OCI-LY3 (cell line): ENCODE data around the gene CA11.
A peak's percentile ranks its signal among the peaks of the same experiment; 100 is the strongest.

Experiments used
- H2AFZ ChIP-seq: fragments of 200-600, 300-600 bp; shearing (Covaris generic); 2 replicates; pipeline ENCODE4 v1.6.0; 2014; ENCODE audit warnings: antibody characterized with exemption, low read depth, low read length
- H3K27ac ChIP-seq: fragments of 200-600, 300-600 bp; sonication (generic); 2 replicates; pipeline ENCODE4 v1.5.1; 2014; ENCODE audit warnings: mild to moderate bottlenecking, low read length, moderate library complexity, mixed read lengths
- H3K27me3 ChIP-seq: fragments of 200-600, 300-600 bp; sonication (generic); 2 replicates; pipeline ENCODE4 v1.6.1; 2014; ENCODE audit warnings: low read depth, low read length, mixed read lengths
- H3K36me3 ChIP-seq: fragments of 200-600, 300-600 bp; sonication (generic); replicated peaks from 2 replicates; pipeline ENCODE3; 2014; ENCODE audit warnings: low read depth, low read length, mixed read lengths
- H3K4me1 ChIP-seq: fragments of 300-600, 200-600 bp; sonication (generic); 2 replicates; pipeline ENCODE4 v1.6.1; 2014; ENCODE audit warnings: low read length, mixed read lengths
- H3K4me2 ChIP-seq: fragments of 200-600, 300-600 bp; sonication (generic); 2 replicates; pipeline ENCODE4 v1.6.1; 2014; ENCODE audit warnings: low read length, mixed read lengths
- H3K4me3 ChIP-seq: fragments of 300-600, 200-600 bp; sonication (generic); 2 replicates; pipeline ENCODE4 v1.5.1; 2014; ENCODE audit warnings: antibody characterized with exemption, mild to moderate bottlenecking, low read length, moderate library complexity
- H3K79me2 ChIP-seq: fragments of 300-600, 200-600 bp; shearing (Covaris generic); 2 replicates; pipeline ENCODE4 v1.6.1; 2014; ENCODE audit warnings: mild to moderate bottlenecking, low read length, mixed read lengths
- H3K9ac ChIP-seq: fragments of 300-600, 200-600 bp; shearing (Covaris generic); 2 replicates; pipeline ENCODE4 v1.6.0; 2014; ENCODE audit warnings: mild to moderate bottlenecking, low read length, moderate library complexity
- H3K9me3 ChIP-seq: fragments of 200-600, 300-600 bp; shearing (Covaris generic); 2 replicates; pipeline ENCODE4 v1.6.1; 2014; ENCODE audit warnings: low read length, mixed read lengths; ENCODE audit not compliant: insufficient read depth
- H4K20me1 ChIP-seq: fragments of 200-600, 300-600 bp; sonication (generic); 2 replicates; pipeline ENCODE4 v1.6.1; 2016; ENCODE audit warnings: low read length, mixed read lengths; ENCODE audit not compliant: insufficient read depth
- EZH2phosphoT487 ChIP-seq: fragments of 200-600 bp; shearing (Covaris generic); IDR thresholded peaks from 2 replicates; pipeline ENCODE4 v1.6.1; 2018; ENCODE audit warnings: antibody characterized with exemption, mixed run types, low read depth
- TF ChIP-seq, protein P1 (sequence below): fragments of 200-600, 300-600 bp; sonication (generic); IDR thresholded peaks from 2 replicates; pipeline ENCODE4 v1.5.1; 2014; ENCODE audit warnings: antibody characterized with exemption, low read length, low read depth

CA11 gene

GRCh38 chr19:48635966-48636858, 9.8 kb downstream of the CA11 start:
- no peak overlapping the region for H2AFZ ChIP-seq
- peaks cover 45% of the 10 kb centered on the region for H3K4me1 ChIP-seq

GRCh38 chr19:48635263-48635965, 10.6 kb downstream of the CA11 start:
- TF ChIP-seq, protein P1, sequence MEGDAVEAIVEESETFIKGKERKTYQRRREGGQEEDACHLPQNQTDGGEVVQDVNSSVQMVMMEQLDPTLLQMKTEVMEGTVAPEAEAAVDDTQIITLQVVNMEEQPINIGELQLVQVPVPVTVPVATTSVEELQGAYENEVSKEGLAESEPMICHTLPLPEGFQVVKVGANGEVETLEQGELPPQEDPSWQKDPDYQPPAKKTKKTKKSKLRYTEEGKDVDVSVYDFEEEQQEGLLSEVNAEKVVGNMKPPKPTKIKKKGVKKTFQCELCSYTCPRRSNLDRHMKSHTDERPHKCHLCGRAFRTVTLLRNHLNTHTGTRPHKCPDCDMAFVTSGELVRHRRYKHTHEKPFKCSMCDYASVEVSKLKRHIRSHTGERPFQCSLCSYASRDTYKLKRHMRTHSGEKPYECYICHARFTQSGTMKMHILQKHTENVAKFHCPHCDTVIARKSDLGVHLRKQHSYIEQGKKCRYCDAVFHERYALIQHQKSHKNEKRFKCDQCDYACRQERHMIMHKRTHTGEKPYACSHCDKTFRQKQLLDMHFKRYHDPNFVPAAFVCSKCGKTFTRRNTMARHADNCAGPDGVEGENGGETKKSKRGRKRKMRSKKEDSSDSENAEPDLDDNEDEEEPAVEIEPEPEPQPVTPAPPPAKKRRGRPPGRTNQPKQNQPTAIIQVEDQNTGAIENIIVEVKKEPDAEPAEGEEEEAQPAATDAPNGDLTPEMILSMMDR, result no peak
- no peak for TF ChIP-seq EZH2phosphoT487
- H4K20me1 ChIP-seq, result no peaks in the 10 kb centered on the region
- H3K36me3 ChIP-seq, result peaks cover 5% of the 10 kb centered on the region
- peaks cover 16% of the 10 kb centered on the region for H3K79me2 ChIP-seq
- H3K27ac ChIP-seq, result peak overlapping the region; percentile 76
- no peaks in the 10 kb centered on the region for H3K9me3 ChIP-seq
- H3K9ac ChIP-seq, result peak overlapping the region; percentile 85
- no peak overlapping the region for H2AFZ ChIP-seq
- H3K4me3 ChIP-seq, result peak overlapping the region; percentile 77
- peaks cover 45% of the 10 kb centered on the region for H3K4me1 ChIP-seq
- peak overlapping the region; percentile 95 for H3K4me2 ChIP-seq
- no peaks in the 10 kb centered on the region for H3K27me3 ChIP-seq

More at GRCh38 chr19:48635966-48636858, 9.8 kb downstream of the CA11 start:
- H3K9ac ChIP-seq, result peak overlapping the region; percentile 85
- peak overlapping the region; percentile 85 for H3K4me2 ChIP-seq
- no peaks in the 10 kb centered on the region for H3K9me3 ChIP-seq
- peak overlapping the region; percentile 77 for H3K4me3 ChIP-seq
- peaks cover 16% of the 10 kb centered on the region for H3K79me2 ChIP-seq
- no peaks in the 10 kb centered on the region for H3K27me3 ChIP-seq
- TF ChIP-seq, protein P1, result no peak
- no peak for TF ChIP-seq EZH2phosphoT487
- H3K36me3 ChIP-seq, result no peaks in the 10 kb centered on the region
- H4K20me1 ChIP-seq, result no peaks in the 10 kb centered on the region
- H3K27ac ChIP-seq, result peak overlapping the region; percentile 94

DNA sequence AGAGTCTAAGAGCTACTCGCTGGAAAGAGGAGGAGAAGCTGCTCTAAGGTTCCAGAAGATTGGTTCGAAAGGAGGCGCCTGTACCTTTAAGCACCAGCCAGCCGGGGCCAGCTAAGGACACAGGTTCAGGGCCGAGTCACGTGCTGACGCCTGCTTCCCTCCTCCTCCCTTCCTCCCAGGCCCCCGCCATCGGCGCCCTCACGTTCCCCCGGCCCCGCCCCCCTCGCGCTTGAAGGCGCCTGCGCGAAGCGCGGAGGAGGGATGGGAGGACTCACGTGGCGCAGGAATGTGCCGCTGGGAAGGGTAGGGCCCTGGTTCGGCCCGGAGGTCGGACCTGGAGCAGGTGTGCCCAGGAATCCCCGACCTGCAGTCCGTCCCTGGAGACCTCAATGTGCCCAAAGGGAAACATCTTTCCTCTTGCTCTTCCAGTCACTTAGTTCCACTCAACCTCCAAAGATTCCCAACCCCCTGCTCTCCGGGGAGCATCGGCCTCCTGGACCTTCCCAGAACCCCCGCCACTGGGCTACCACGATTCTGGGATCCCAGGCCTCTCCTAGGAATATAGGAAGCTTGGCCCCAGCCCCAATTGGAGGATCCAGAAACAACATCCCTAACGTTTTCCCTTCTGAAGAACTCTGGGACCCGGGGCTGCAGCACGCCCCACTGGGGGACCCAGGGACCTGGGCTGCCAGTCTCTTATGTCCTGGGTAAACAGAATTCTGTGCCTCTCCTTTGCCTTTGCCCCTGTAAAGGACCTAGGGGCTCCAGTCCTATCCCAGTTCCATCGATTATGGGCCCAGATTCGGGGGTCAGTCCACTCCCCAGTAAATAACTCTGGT, 11.3 kb downstream of the CA11 start:
- Histone ChIP-seq H3K36me3 (peaks cover 13% of the 10 kb centered on the region), H3K79me2 (peaks cover 16% of the 10 kb centered on the region), H3K4me1 (peaks cover 45% of the 10 kb centered on the region), H3K27me3 (no peaks in the 10 kb centered on the region), H3K4me2 (peak overlapping the region; percentile 95), H3K9ac (peak overlapping the region; percentile 83), H3K4me3 (peak overlapping the region; percentile 77), H4K20me1 (no peaks in the 10 kb centered on the region), H3K9me3 (no peaks in the 10 kb centered on the region), H2AFZ (peak overlapping the region; percentile 30; the same call in 1 of the 2 replicates), H3K27ac (peak overlapping the region; percentile 76)
- TF ChIP-seq EZH2phosphoT487, result no peak
- TF ChIP-seq, protein P1, result no peak
